ENCODE data around the gene GPBP1.

The GPBP1 gene

GRCh38 chr5:57193757-57194413 lies 20.0 kb downstream of the GPBP1 start:
- Histone ChIP-seq H3K9me3 (ENCODE audit: control insufficient read depth, low read depth, low read length) (no peaks in the 10 kb centered on the region), H3K4me1 (ENCODE audit: control insufficient read depth, low read depth, low read length) (no peaks in the 10 kb centered on the region), H3K27ac (ENCODE audit: low read length) (no peak overlapping the region), H3K4me3 (ENCODE audit: low read length) (no peak overlapping the region), H3K36me3 (ENCODE audit: control insufficient read depth, low read depth, low read length) (peaks cover 4% of the 10 kb centered on the region), H3K9ac (ENCODE audit: low read length) (no peak overlapping the region), H3K27me3 (ENCODE audit: control insufficient read depth, insufficient read depth, low read length) (no peaks in the 10 kb centered on the region)

GRCh38 chr5:57194653-57195052 lies 20.8 kb downstream of the GPBP1 start:
- H3K27me3 ChIP-seq (ENCODE audit: control insufficient read depth, insufficient read depth, low read length), result no peaks in the 10 kb centered on the region
- H3K9ac ChIP-seq (ENCODE audit: low read length), result no peak overlapping the region
- no peak overlapping the region for H3K4me3 ChIP-seq (ENCODE audit: low read length)
- no peak overlapping the region for H3K27ac ChIP-seq (ENCODE audit: low read length)
- no peaks in the 10 kb centered on the region for H3K9me3 ChIP-seq (ENCODE audit: control insufficient read depth, low read depth, low read length)
- peaks cover 4% of the 10 kb centered on the region for H3K36me3 ChIP-seq (ENCODE audit: control insufficient read depth, low read depth, low read length)
- no peaks in the 10 kb centered on the region for H3K4me1 ChIP-seq (ENCODE audit: control insufficient read depth, low read depth, low read length)

- peaks cover 4% of the 10 kb centered on the region for H3K36me3 ChIP-seq (ENCODE audit: control insufficient read depth, low read depth, low read length)
- no peak overlapping the region for H3K4me3 ChIP-seq (ENCODE audit: low read length)
- H3K9me3 ChIP-seq (ENCODE audit: control insufficient read depth, low read depth, low read length), result no peaks in the 10 kb centered on the region
- no peaks in the 10 kb centered on the region for H3K27me3 ChIP-seq (ENCODE audit: control insufficient read depth, insufficient read depth, low read length)
- no peak overlapping the region for H3K27ac ChIP-seq (ENCODE audit: low read length)
- H3K9ac ChIP-seq (ENCODE audit: low read length), result no peak overlapping the region
- no peaks in the 10 kb centered on the region for H3K4me1 ChIP-seq (ENCODE audit: control insufficient read depth, low read depth, low read length)
These were observed 21.2 kb downstream of the GPBP1 start for GRCh38 chr5:57195060-57195459.

GRCh38 chr5:57199866-57200265 lies 26.0 kb downstream of the GPBP1 start:
- Histone ChIP-seq H3K9ac (ENCODE audit: low read length) (no peak overlapping the region), H3K27ac (ENCODE audit: low read length) (no peak overlapping the region), H3K36me3 (ENCODE audit: control insufficient read depth, low read depth, low read length) (no peaks in the 10 kb centered on the region), H3K9me3 (ENCODE audit: control insufficient read depth, low read depth, low read length) (no peaks in the 10 kb centered on the region), H3K4me3 (ENCODE audit: low read length) (no peak overlapping the region), H3K4me1 (ENCODE audit: control insufficient read depth, low read depth, low read length) (no peaks in the 10 kb centered on the region), H3K27me3 (ENCODE audit: control insufficient read depth, insufficient read depth, low read length) (no peaks in the 10 kb centered on the region)

GRCh38 chr5:57202811-57203210 lies 29.0 kb downstream of the GPBP1 start:
- Histone ChIP-seq H3K36me3 (ENCODE audit: control insufficient read depth, low read depth, low read length) (peaks cover 3% of the 10 kb centered on the region), H3K4me3 (ENCODE audit: low read length) (no peak overlapping the region), H3K9me3 (ENCODE audit: control insufficient read depth, low read depth, low read length) (no peaks in the 10 kb centered on the region), H3K27me3 (ENCODE audit: control insufficient read depth, insufficient read depth, low read length) (no peaks in the 10 kb centered on the region), H3K27ac (ENCODE audit: low read length) (no peak overlapping the region), H3K9ac (ENCODE audit: low read length) (no peak overlapping the region), H3K4me1 (ENCODE audit: control insufficient read depth, low read depth, low read length) (peaks cover 3% of the 10 kb centered on the region)

GRCh38 chr5:57207007-57207653 lies 33.3 kb downstream of the GPBP1 start:
- Histone ChIP-seq H3K36me3 (ENCODE audit: control insufficient read depth, low read depth, low read length) (peaks cover 3% of the 10 kb centered on the region), H3K27ac (ENCODE audit: low read length) (no peak overlapping the region), H3K9ac (ENCODE audit: low read length) (no peak overlapping the region), H3K4me3 (ENCODE audit: low read length) (no peak overlapping the region), H3K9me3 (ENCODE audit: control insufficient read depth, low read depth, low read length) (no peaks in the 10 kb centered on the region), H3K27me3 (ENCODE audit: control insufficient read depth, insufficient read depth, low read length) (no peaks in the 10 kb centered on the region), H3K4me1 (ENCODE audit: control insufficient read depth, low read depth, low read length) (peaks cover 9% of the 10 kb centered on the region)

GRCh38 chr5:57207681-57208080 lies 33.8 kb downstream of the GPBP1 start:
- Histone ChIP-seq H3K36me3 (ENCODE audit: control insufficient read depth, low read depth, low read length) (peaks cover 3% of the 10 kb centered on the region), H3K4me3 (ENCODE audit: low read length) (no peak overlapping the region), H3K27me3 (ENCODE audit: control insufficient read depth, insufficient read depth, low read length) (no peaks in the 10 kb centered on the region), H3K4me1 (ENCODE audit: control insufficient read depth, low read depth, low read length) (peaks cover 9% of the 10 kb centered on the region), H3K27ac (ENCODE audit: low read length) (no peak overlapping the region), H3K9ac (ENCODE audit: low read length) (no peak overlapping the region), H3K9me3 (ENCODE audit: control insufficient read depth, low read depth, low read length) (no peaks in the 10 kb centered on the region)

GRCh38 chr5:57209316-57210040 lies 35.6 kb downstream of the GPBP1 start:
- Histone ChIP-seq H3K36me3 (ENCODE audit: control insufficient read depth, low read depth, low read length) (peaks cover 8% of the 10 kb centered on the region), H3K27ac (ENCODE audit: low read length) (no peak overlapping the region), H3K4me3 (ENCODE audit: low read length) (no peak overlapping the region), H3K9me3 (ENCODE audit: control insufficient read depth, low read depth, low read length) (no peaks in the 10 kb centered on the region), H3K4me1 (ENCODE audit: control insufficient read depth, low read depth, low read length) (peaks cover 9% of the 10 kb centered on the region), H3K27me3 (ENCODE audit: control insufficient read depth, insufficient read depth, low read length) (no peaks in the 10 kb centered on the region), H3K9ac (ENCODE audit: low read length) (no peak overlapping the region)

GRCh38 chr5:57210633-57211032 lies 36.8 kb downstream of the GPBP1 start:
- no peak overlapping the region for H3K4me3 ChIP-seq (ENCODE audit: low read length)
- H3K4me1 ChIP-seq (ENCODE audit: control insufficient read depth, low read depth, low read length), result peaks cover 6% of the 10 kb centered on the region
- no peak overlapping the region for H3K9ac ChIP-seq (ENCODE audit: low read length)
- peaks cover 16% of the 10 kb centered on the region for H3K36me3 ChIP-seq (ENCODE audit: control insufficient read depth, low read depth, low read length)
- no peaks in the 10 kb centered on the region for H3K27me3 ChIP-seq (ENCODE audit: control insufficient read depth, insufficient read depth, low read length)
- no peak overlapping the region for H3K27ac ChIP-seq (ENCODE audit: low read length)
- no peaks in the 10 kb centered on the region for H3K9me3 ChIP-seq (ENCODE audit: control insufficient read depth, low read depth, low read length)

- Histone ChIP-seq H3K9me3 (ENCODE audit: control insufficient read depth, low read depth, low read length) (no peaks in the 10 kb centered on the region), H3K36me3 (ENCODE audit: control insufficient read depth, low read depth, low read length) (peaks cover 16% of the 10 kb centered on the region), H3K4me1 (ENCODE audit: control insufficient read depth, low read depth, low read length) (peaks cover 6% of the 10 kb centered on the region), H3K27ac (ENCODE audit: low read length) (no peak overlapping the region), H3K9ac (ENCODE audit: low read length) (no peak overlapping the region), H3K27me3 (ENCODE audit: control insufficient read depth, insufficient read depth, low read length) (no peaks in the 10 kb centered on the region), H3K4me3 (ENCODE audit: low read length) (no peak overlapping the region)
These were observed 37.2 kb downstream of the GPBP1 start for GRCh38 chr5:57211039-57211438.

- no peak overlapping the region for H3K9ac ChIP-seq (ENCODE audit: low read length)
- no peaks in the 10 kb centered on the region for H3K9me3 ChIP-seq (ENCODE audit: control insufficient read depth, low read depth, low read length)
- H3K36me3 ChIP-seq (ENCODE audit: control insufficient read depth, low read depth, low read length), result peaks cover 16% of the 10 kb centered on the region
- no peak overlapping the region for H3K4me3 ChIP-seq (ENCODE audit: low read length)
- H3K27ac ChIP-seq (ENCODE audit: low read length), result no peak overlapping the region
- no peaks in the 10 kb centered on the region for H3K4me1 ChIP-seq (ENCODE audit: control insufficient read depth, low read depth, low read length)
- H3K27me3 ChIP-seq (ENCODE audit: control insufficient read depth, insufficient read depth, low read length), result no peaks in the 10 kb centered on the region
These were observed 41.9 kb downstream of the GPBP1 start for GRCh38 chr5:57215629-57216195.

All from iPS-18a (cell line).